ENCODE measurements around the gene CYP2W1.

The CYP2W1 gene

GRCh38 chr7:1011297-1012003, 28.5 kb downstream of the CYP2W1 start:
- no peak for DNase-seq (ENCODE audit: extremely low read depth in 1 of 2, low read depth in 1 of 2)

- DNase-seq (ENCODE audit: extremely low read depth in 1 of 2, low read depth in 1 of 2), result no peak
These were observed 29.2 kb downstream of the CYP2W1 start for GRCh38 chr7:1012004-1012715.

GRCh38 chr7:1012716-1013095, 29.7 kb downstream of the CYP2W1 start:
- DNase-seq (ENCODE audit: extremely low read depth in 1 of 2, low read depth in 1 of 2), result no peak

GRCh38 chr7:1013581-1013980, 30.6 kb downstream of the CYP2W1 start:
- no peak for DNase-seq (ENCODE audit: extremely low read depth in 1 of 2, low read depth in 1 of 2)

- no peak for DNase-seq (ENCODE audit: extremely low read depth in 1 of 2, low read depth in 1 of 2)
These were observed 31.7 kb downstream of the CYP2W1 start for GRCh38 chr7:1014681-1015080.

GRCh38 chr7:1015196-1016121, 32.5 kb downstream of the CYP2W1 start:
- no peak for DNase-seq (ENCODE audit: extremely low read depth in 1 of 2, low read depth in 1 of 2)

GRCh38 chr7:1016577-1017531, 33.9 kb downstream of the CYP2W1 start:
- DNase-seq (ENCODE audit: extremely low read depth in 1 of 2, low read depth in 1 of 2), result no peak

GRCh38 chr7:1017586-1018333, 34.8 kb downstream of the CYP2W1 start:
- DNase-seq (ENCODE audit: extremely low read depth in 1 of 2, low read depth in 1 of 2), result no peak

- no peak for DNase-seq (ENCODE audit: extremely low read depth in 1 of 2, low read depth in 1 of 2)
These were observed 35.3 kb downstream of the CYP2W1 start for GRCh38 chr7:1018334-1018695.

GRCh38 chr7:1019255-1019785, 36.3 kb downstream of the CYP2W1 start:
- DNase-seq (ENCODE audit: extremely low read depth in 1 of 2, low read depth in 1 of 2), result no peak

GRCh38 chr7:1019789-1020610, 37.0 kb downstream of the CYP2W1 start:
- no peak for DNase-seq (ENCODE audit: extremely low read depth in 1 of 2, low read depth in 1 of 2)

- DNase-seq (ENCODE audit: extremely low read depth in 1 of 2, low read depth in 1 of 2), result no peak
These were observed 37.9 kb downstream of the CYP2W1 start for GRCh38 chr7:1020849-1021251.

GRCh38 chr7:1021366-1021765, 38.4 kb downstream of the CYP2W1 start:
- DNase-seq (ENCODE audit: extremely low read depth in 1 of 2, low read depth in 1 of 2), result no peak

- no peak for DNase-seq (ENCODE audit: extremely low read depth in 1 of 2, low read depth in 1 of 2)
These were observed 39.0 kb downstream of the CYP2W1 start for GRCh38 chr7:1021931-1022330.

- DNase-seq (ENCODE audit: extremely low read depth in 1 of 2, low read depth in 1 of 2), result no peak
These were observed 39.4 kb downstream of the CYP2W1 start for GRCh38 chr7:1022356-1022755.

GRCh38 chr7:1022801-1023465, 40.0 kb downstream of the CYP2W1 start:
- no peak for DNase-seq (ENCODE audit: extremely low read depth in 1 of 2, low read depth in 1 of 2)

- DNase-seq (ENCODE audit: extremely low read depth in 1 of 2, low read depth in 1 of 2), result no peak
These were observed 41.4 kb downstream of the CYP2W1 start for GRCh38 chr7:1024331-1024841.

All from stimulated activated CD8-positive, alpha-beta memory T cell treated with anti-CD3 and anti-CD28 coated beads, Interleukin-7, amount 100 ng/mL, for 48 hours (primary cell).